Measurements from ENCODE around the gene RBBP5.

DNA sequence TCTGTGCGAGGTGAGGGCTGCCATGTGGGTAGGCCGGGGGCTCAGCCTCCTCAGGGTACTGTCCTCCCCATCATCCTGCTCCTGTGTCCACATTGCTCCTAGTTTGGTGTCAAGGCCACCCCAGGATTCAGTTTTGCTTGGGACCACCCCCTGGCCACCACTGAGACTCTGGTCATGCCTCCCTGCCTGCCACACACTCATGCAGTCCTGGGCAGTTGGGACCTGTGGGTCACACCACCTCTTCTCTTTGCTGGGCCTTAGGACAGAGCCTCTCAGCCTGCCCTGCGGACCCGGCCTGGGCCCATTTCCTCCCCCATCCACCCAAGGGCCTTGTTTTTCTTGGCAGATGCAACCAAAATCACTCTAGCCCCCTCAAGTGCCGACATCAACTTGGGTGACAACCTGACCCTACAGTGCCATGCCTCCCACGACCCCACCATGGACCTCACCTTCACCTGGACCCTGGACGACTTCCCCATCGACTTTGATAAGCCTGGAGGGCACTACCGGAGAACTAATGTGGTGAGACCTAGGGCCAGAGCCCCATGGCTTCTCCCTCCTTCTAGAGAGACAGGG, 56.9 kb downstream of the RBBP5 start:
- TF ChIP-seq, protein P1, sequence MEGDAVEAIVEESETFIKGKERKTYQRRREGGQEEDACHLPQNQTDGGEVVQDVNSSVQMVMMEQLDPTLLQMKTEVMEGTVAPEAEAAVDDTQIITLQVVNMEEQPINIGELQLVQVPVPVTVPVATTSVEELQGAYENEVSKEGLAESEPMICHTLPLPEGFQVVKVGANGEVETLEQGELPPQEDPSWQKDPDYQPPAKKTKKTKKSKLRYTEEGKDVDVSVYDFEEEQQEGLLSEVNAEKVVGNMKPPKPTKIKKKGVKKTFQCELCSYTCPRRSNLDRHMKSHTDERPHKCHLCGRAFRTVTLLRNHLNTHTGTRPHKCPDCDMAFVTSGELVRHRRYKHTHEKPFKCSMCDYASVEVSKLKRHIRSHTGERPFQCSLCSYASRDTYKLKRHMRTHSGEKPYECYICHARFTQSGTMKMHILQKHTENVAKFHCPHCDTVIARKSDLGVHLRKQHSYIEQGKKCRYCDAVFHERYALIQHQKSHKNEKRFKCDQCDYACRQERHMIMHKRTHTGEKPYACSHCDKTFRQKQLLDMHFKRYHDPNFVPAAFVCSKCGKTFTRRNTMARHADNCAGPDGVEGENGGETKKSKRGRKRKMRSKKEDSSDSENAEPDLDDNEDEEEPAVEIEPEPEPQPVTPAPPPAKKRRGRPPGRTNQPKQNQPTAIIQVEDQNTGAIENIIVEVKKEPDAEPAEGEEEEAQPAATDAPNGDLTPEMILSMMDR (IDR thresholded peaks at IDR 0.05; ENCODE audit: insufficient read depth, low read length), result no peak
- TF ChIP-seq POLR2AphosphoS5 (IDR thresholded peaks at IDR 0.05; ENCODE audit: low read depth) (no peak), SPI1 (IDR thresholded peaks at IDR 0.05; ENCODE audit: borderline replicate concordance, low read depth) (no peak), GABPA (IDR thresholded peaks at IDR 0.05; ENCODE audit: low read depth) (no peak)
- TF ChIP-seq, protein P2, sequence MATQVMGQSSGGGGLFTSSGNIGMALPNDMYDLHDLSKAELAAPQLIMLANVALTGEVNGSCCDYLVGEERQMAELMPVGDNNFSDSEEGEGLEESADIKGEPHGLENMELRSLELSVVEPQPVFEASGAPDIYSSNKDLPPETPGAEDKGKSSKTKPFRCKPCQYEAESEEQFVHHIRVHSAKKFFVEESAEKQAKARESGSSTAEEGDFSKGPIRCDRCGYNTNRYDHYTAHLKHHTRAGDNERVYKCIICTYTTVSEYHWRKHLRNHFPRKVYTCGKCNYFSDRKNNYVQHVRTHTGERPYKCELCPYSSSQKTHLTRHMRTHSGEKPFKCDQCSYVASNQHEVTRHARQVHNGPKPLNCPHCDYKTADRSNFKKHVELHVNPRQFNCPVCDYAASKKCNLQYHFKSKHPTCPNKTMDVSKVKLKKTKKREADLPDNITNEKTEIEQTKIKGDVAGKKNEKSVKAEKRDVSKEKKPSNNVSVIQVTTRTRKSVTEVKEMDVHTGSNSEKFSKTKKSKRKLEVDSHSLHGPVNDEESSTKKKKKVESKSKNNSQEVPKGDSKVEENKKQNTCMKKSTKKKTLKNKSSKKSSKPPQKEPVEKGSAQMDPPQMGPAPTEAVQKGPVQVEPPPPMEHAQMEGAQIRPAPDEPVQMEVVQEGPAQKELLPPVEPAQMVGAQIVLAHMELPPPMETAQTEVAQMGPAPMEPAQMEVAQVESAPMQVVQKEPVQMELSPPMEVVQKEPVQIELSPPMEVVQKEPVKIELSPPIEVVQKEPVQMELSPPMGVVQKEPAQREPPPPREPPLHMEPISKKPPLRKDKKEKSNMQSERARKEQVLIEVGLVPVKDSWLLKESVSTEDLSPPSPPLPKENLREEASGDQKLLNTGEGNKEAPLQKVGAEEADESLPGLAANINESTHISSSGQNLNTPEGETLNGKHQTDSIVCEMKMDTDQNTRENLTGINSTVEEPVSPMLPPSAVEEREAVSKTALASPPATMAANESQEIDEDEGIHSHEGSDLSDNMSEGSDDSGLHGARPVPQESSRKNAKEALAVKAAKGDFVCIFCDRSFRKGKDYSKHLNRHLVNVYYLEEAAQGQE (IDR thresholded peaks at IDR 0.05; ENCODE audit: insufficient replicate concordance, low read depth), result no peak
